Karpas-422 (cell line): ENCODE measurements around the gene TUBB2B. TPM values are rescaled to one million over a fixed set of nuclear protein-coding genes. Genes with fewer than 3 reads are reported as not detected.
"Not testable (repeated sequence)": the region's sequence is repeated elsewhere in the genome, so short reads cannot be mapped to it uniquely, and the experiment has no call there.

Source experiments
- DNase-seq: peaks from one replicate; pipeline ENCODE4 v3.0.0-alpha.2; 2015
- H2AFZ ChIP-seq: fragments of 200-600 bp; sonication (generic); 2 replicates; pipeline ENCODE4 v1.6.1; 2014; ENCODE audit warnings: antibody characterized with exemption, low read length, mixed read lengths
- H3K27ac ChIP-seq: fragments of 200-600 bp; sonication (generic); 2 replicates; pipeline ENCODE4 v1.5.1; 2014; ENCODE audit warnings: mild to moderate bottlenecking, low read length, moderate library complexity
- H3K27me3 ChIP-seq: fragments of 200-600 bp; sonication (generic); 2 replicates; pipeline ENCODE4 v1.6.1; 2014; ENCODE audit warnings: low read length, mixed read lengths
- H3K36me3 ChIP-seq: fragments of 200-600 bp; sonication (generic); 2 replicates; pipeline ENCODE4 v1.6.1; 2014; ENCODE audit warnings: low read length, mixed read lengths; ENCODE audit not compliant: insufficient read depth
- H3K4me1 ChIP-seq: fragments of 200-600 bp; sonication (generic); 2 replicates; pipeline ENCODE4 v1.6.1; 2014; ENCODE audit warnings: mild to moderate bottlenecking, low read length, mixed read lengths
- H3K4me2 ChIP-seq: fragments of 200-600 bp; sonication (generic); 2 replicates; pipeline ENCODE4 v1.6.1; 2014; ENCODE audit warnings: low read length, low read depth, mild to moderate bottlenecking; ENCODE audit not compliant: poor library complexity, severe bottlenecking
- H3K4me3 ChIP-seq: fragments of 200-600 bp; sonication (generic); 2 replicates; pipeline ENCODE4 v1.5.1; 2014; ENCODE audit warnings: mild to moderate bottlenecking, antibody characterized with exemption, low read length, mixed read lengths
- H3K79me2 ChIP-seq: fragments of 200-600 bp; sonication (generic); 2 replicates; pipeline ENCODE4 v1.6.1; 2014; ENCODE audit warnings: mild to moderate bottlenecking, low read length, mixed read lengths
- H3K9ac ChIP-seq: fragments of 200-600 bp; sonication (generic); 2 replicates; pipeline ENCODE4 v1.6.0; 2014; ENCODE audit warnings: low read length
- H3K9me2 ChIP-seq: fragments of 200-600 bp; sonication (generic), shearing (Covaris generic); replicated peaks from 2 replicates; pipeline ENCODE4 v1.6.0; 2014; ENCODE audit warnings: mild to moderate bottlenecking, low read length, moderate library complexity; ENCODE audit not compliant: insufficient read depth
- H3K9me3 ChIP-seq: fragments of 300-700, 200-600 bp; sonication (generic); 2 replicates; pipeline ENCODE4 v1.6.1; 2014; ENCODE audit warnings: low read length, mixed read lengths
- H4K20me1 ChIP-seq: fragments of 200-600 bp; sonication (generic); 2 replicates; pipeline ENCODE4 v1.6.1; 2014; ENCODE audit warnings: mild to moderate bottlenecking, antibody characterized with exemption, low read length, low read depth; ENCODE audit not compliant: insufficient read depth
- total RNA-seq: library from RNA; depleted of rRNA; stranded (reverse); fragments of >200 nt; shearing (Covaris generic); gene quantifications from 2 replicates; pipeline ENCODE4 v1.2.3, GENCODE V29; 2014; ENCODE audit warnings: low replicate concordance

Gene TUBB2B
- total RNA-seq, 1 experiment from 2014 or later: 0.34 TPM

GRCh38 chr6:3252861-3253596 lies 25.6 kb upstream of the TUBB2B start:
- Histone ChIP-seq H3K79me2 (no peaks in the 10 kb centered on the region), H4K20me1 (no peaks in the 10 kb centered on the region), H3K36me3 (no peaks in the 10 kb centered on the region), H3K9me3 (no peaks in the 10 kb centered on the region), H3K4me1 (no peaks in the 10 kb centered on the region), H3K4me3 (no peak overlapping the region), H3K27ac (no peak overlapping the region), H2AFZ (no peak overlapping the region), H3K9ac (no peak overlapping the region), H3K4me2 (no peak overlapping the region), H3K9me2 (no peaks in the 10 kb centered on the region), H3K27me3 (no peaks in the 10 kb centered on the region)
- no peak for DNase-seq

- H3K9ac ChIP-seq: no peak overlapping the region
- no peak overlapping the region for H2AFZ ChIP-seq
- no peak overlapping the region for H3K4me3 ChIP-seq
- H3K9me2 ChIP-seq: no peaks in the 10 kb centered on the region
- H3K79me2 ChIP-seq: no peaks in the 10 kb centered on the region
- no peak for DNase-seq
- no peaks in the 10 kb centered on the region for H3K27me3 ChIP-seq
- no peaks in the 10 kb centered on the region for H3K36me3 ChIP-seq
- no peaks in the 10 kb centered on the region for H3K9me3 ChIP-seq
- H3K4me2 ChIP-seq: no peak overlapping the region
- H3K4me1 ChIP-seq: no peaks in the 10 kb centered on the region
- no peak overlapping the region for H3K27ac ChIP-seq
- no peaks in the 10 kb centered on the region for H4K20me1 ChIP-seq
Observed at GRCh38 chr6:3252369-3252768, 24.9 kb upstream of the TUBB2B start.

GRCh38 chr6:3251462-3252314 lies 24.2 kb upstream of the TUBB2B start:
- DNase-seq: peak; percentile 92
- Histone ChIP-seq H3K27me3 (no peaks in the 10 kb centered on the region), H3K36me3 (no peaks in the 10 kb centered on the region), H4K20me1 (no peaks in the 10 kb centered on the region), H3K79me2 (no peaks in the 10 kb centered on the region), H3K4me2 (no peak overlapping the region), H3K4me1 (no peaks in the 10 kb centered on the region), H3K9ac (no peak overlapping the region), H3K9me3 (no peaks in the 10 kb centered on the region), H3K27ac (no peak overlapping the region), H2AFZ (0 out of 2 replicates have a peak overlapping the region, but pooled peaks have one; percentile 20), H3K4me3 (no peak overlapping the region), H3K9me2 (no peaks in the 10 kb centered on the region)

GRCh38 chr6:3250231-3250675 lies 22.8 kb upstream of the TUBB2B start:
- no peaks in the 10 kb centered on the region for H3K79me2 ChIP-seq
- H3K9me2 ChIP-seq: no peaks in the 10 kb centered on the region
- H3K9ac ChIP-seq: no peak overlapping the region
- no peaks in the 10 kb centered on the region for H3K36me3 ChIP-seq
- H3K27ac ChIP-seq: no peak overlapping the region
- no peak for DNase-seq
- no peak overlapping the region for H3K4me2 ChIP-seq
- no peaks in the 10 kb centered on the region for H4K20me1 ChIP-seq
- H3K4me1 ChIP-seq: no peaks in the 10 kb centered on the region
- H3K9me3 ChIP-seq: no peaks in the 10 kb centered on the region
- no peaks in the 10 kb centered on the region for H3K27me3 ChIP-seq
- H2AFZ ChIP-seq: no peak overlapping the region
- H3K4me3 ChIP-seq: no peak overlapping the region

- H3K79me2 ChIP-seq: no peaks in the 10 kb centered on the region
- H3K9me2 ChIP-seq: no peaks in the 10 kb centered on the region
Observed at GRCh38 chr6:3249821-3250220, 22.4 kb upstream of the TUBB2B start.

GRCh38 chr6:3247255-3248146 lies 20.0 kb upstream of the TUBB2B start:
- no peaks in the 10 kb centered on the region for H3K4me1 ChIP-seq
- H3K79me2 ChIP-seq: no peaks in the 10 kb centered on the region
- no peak overlapping the region for H3K9ac ChIP-seq
- H2AFZ ChIP-seq: no peak overlapping the region
- H3K27me3 ChIP-seq: no peaks in the 10 kb centered on the region
- H3K9me3 ChIP-seq: no peaks in the 10 kb centered on the region
- no peaks in the 10 kb centered on the region for H3K36me3 ChIP-seq
- DNase-seq: no peak
- no peak overlapping the region for H3K27ac ChIP-seq
- no peaks in the 10 kb centered on the region for H4K20me1 ChIP-seq
- no peak overlapping the region for H3K4me2 ChIP-seq
- H3K9me2 ChIP-seq: no peaks in the 10 kb centered on the region
- no peak overlapping the region for H3K4me3 ChIP-seq

More at GRCh38 chr6:3249821-3250220, 22.4 kb upstream of the TUBB2B start:
- Histone ChIP-seq H4K20me1 (no peaks in the 10 kb centered on the region), H3K36me3 (no peaks in the 10 kb centered on the region), H3K4me1 (no peaks in the 10 kb centered on the region), H3K27ac (no peak overlapping the region), H3K27me3 (no peaks in the 10 kb centered on the region), H3K9me3 (no peaks in the 10 kb centered on the region), H3K4me3 (no peak overlapping the region), H2AFZ (no peak overlapping the region), H3K4me2 (no peak overlapping the region), H3K9ac (no peak overlapping the region)
- no peak for DNase-seq

GRCh38 chr6:3245216-3245615 lies 17.8 kb upstream of the TUBB2B start:
- Histone ChIP-seq H3K79me2 (no peaks in the 10 kb centered on the region), H3K9me3 (no peaks in the 10 kb centered on the region), H3K27me3 (no peaks in the 10 kb centered on the region), H3K4me1 (no peaks in the 10 kb centered on the region), H3K9ac (no peak overlapping the region), H3K27ac (no peak overlapping the region), H3K4me2 (no peak overlapping the region), H3K9me2 (no peaks in the 10 kb centered on the region), H2AFZ (no peak overlapping the region), H3K4me3 (no peak overlapping the region), H3K36me3 (no peaks in the 10 kb centered on the region), H4K20me1 (no peaks in the 10 kb centered on the region)
- DNase-seq: no peak

GRCh38 chr6:3244832-3245161 lies 17.3 kb upstream of the TUBB2B start:
- not testable (repeated sequence) for H3K27me3 ChIP-seq, H3K9me3 ChIP-seq, H2AFZ ChIP-seq, H3K4me3 ChIP-seq, H4K20me1 ChIP-seq, H3K9ac ChIP-seq, H3K27ac ChIP-seq, H3K36me3 ChIP-seq, H3K4me2 ChIP-seq, DNase-seq, H3K79me2 ChIP-seq, H3K4me1 ChIP-seq, H3K9me2 ChIP-seq
